HCT116 (cell line): Measurements from ENCODE around the gene FAM221B. TPM values are rescaled to one million over a fixed set of nuclear protein-coding genes. Genes with fewer than 3 reads are reported as not detected.

Experiments
- ATAC-seq: fragments of 200-7000 bp; cut with Tn5 transposase; 2 replicates; pipeline ENCODE4 v1.9.1; 2020; ENCODE audit warnings: mild to moderate bottlenecking, moderate library complexity
- BruUV-seq: library from RNA; stranded (reverse); fragments of 400-500 nt; replicated peaks from 2 replicates; lab custom pipeline; 2021; lab: Mats Ljungman, UMichigan
- CTCF ChIA-PET: fragments of 300-600 bp; sonication (Branson Sonifier 250); formaldehyde crosslinking; loops from one replicate; lab custom pipeline; 2021; ENCODE audit warnings: antibody characterized with exemption; lab: Charles Lee
- POLR2A ChIA-PET: fragments of 300-600, 350-600 bp; sonication (Branson Sonifier 250); formaldehyde crosslinking; loops from one replicate; lab custom pipeline; 2021; ENCODE audit warnings: antibody characterized with exemption; lab: Charles Lee
- RAD21 ChIA-PET, 2 experiments: fragments of 300-600 bp; sonication (Branson Sonifier 250); formaldehyde crosslinking; loops; one replicate each; lab custom pipeline; 2023; ENCODE audit warnings: low total read pairs in 2 of 2; ENCODE audit not compliant: uncharacterized antibody in 2 of 2, unreplicated experiment in 2 of 2, low non-redundant PET in 1 of 2; lab: Charles Lee
- DNase-seq: peaks from one replicate; pipeline ENCODE4 v3.0.0-alpha.2; 2010; ENCODE audit warnings: low read depth, low spot score
- H2AFZ ChIP-seq: fragments of 200-600 bp; shearing (Covaris generic), sonication (generic); 2 replicates; pipeline ENCODE4 v1.6.1; 2017; ENCODE audit warnings: low read depth, mixed run types, mixed read lengths, antibody characterized with exemption, low read length; ENCODE audit not compliant: poor library complexity, severe bottlenecking
- H3K27ac ChIP-seq: 2 replicates; pipeline ENCODE4 v1.5.1; 2012; ENCODE audit warnings: low read depth, low read length
- H3K27me3 ChIP-seq: fragments of 200-600 bp; sonication (generic); 2 replicates; pipeline ENCODE4 v1.6.1; 2016; ENCODE audit warnings: mixed run types, low read length, mixed read lengths; ENCODE audit not compliant: insufficient read depth
- H3K36me3 ChIP-seq, 2 experiments: fragments of 200-500 bp in 1 of 2; fragments of 200-600 bp in 1 of 2; sonication (Bioruptor generic) in 1 of 2; sonication (generic) in 1 of 2; 2 replicates each; pipeline versions ENCODE4 v1.5.1 to v1.6.1; 2014 to 2016; ENCODE audit warnings: low read length in 2 of 2, inconsistent platforms in 1 of 2, mixed read lengths in 1 of 2, mixed run types in 1 of 2; ENCODE audit not compliant: insufficient read depth in 2 of 2, control insufficient read depth in 1 of 2
- H3K4me1 ChIP-seq, 2 experiments: fragments of 200-600 bp in 1 of 2; sonication (generic) in 1 of 2; 2 replicates each; pipeline versions ENCODE4 v1.5.1 to v1.6.1; 2012 to 2017; ENCODE audit warnings: low read length in 2 of 2, inconsistent platforms in 1 of 2, mild to moderate bottlenecking in 1 of 2, mixed read lengths in 1 of 2, mixed run types in 1 of 2, moderate library complexity in 1 of 2; ENCODE audit not compliant: insufficient read depth in 2 of 2, control insufficient read depth in 1 of 2
- H3K4me2 ChIP-seq: fragments of 200-600 bp; sonication (generic); 2 replicates; pipeline ENCODE4 v1.6.1; 2017; ENCODE audit warnings: mixed run types, low read length, mixed read lengths
- H3K4me3 ChIP-seq, 2 experiments: fragments of 200-600 bp in 1 of 2; sonication (generic) in 1 of 2; replicated peaks in 1 of 2; 2 replicates each; pipeline ENCODE4 v1.5.1; 2011 to 2016; ENCODE audit warnings: low read length in 2 of 2, control low read depth in 1 of 2, low read depth in 1 of 2, mild to moderate bottlenecking in 1 of 2, mixed read lengths in 1 of 2, mixed run types in 1 of 2
- H3K79me2 ChIP-seq: fragments of 200-600 bp; sonication (generic); 2 replicates; pipeline ENCODE4 v1.6.1; 2017; ENCODE audit warnings: mild to moderate bottlenecking, mixed run types, low read length, moderate library complexity, mixed read lengths; ENCODE audit not compliant: insufficient read depth
- H3K9ac ChIP-seq: fragments of 200-600 bp; sonication (generic); 2 replicates; pipeline ENCODE4 v1.6.1; 2016; ENCODE audit warnings: low read length, mixed read lengths
- H3K9me2 ChIP-seq: fragments of 200-600 bp; sonication (generic), shearing (Covaris generic); 2 replicates; pipeline ENCODE4 v1.6.1; 2017; ENCODE audit warnings: mixed run types, mild to moderate bottlenecking, moderate library complexity; ENCODE audit not compliant: insufficient read depth
- H3K9me3 ChIP-seq, 2 experiments: fragments of 200-500 bp in 1 of 2; fragments of 200-600 bp in 1 of 2; sonication (Bioruptor generic) in 1 of 2; sonication (generic) in 1 of 2; 2 replicates each; pipeline ENCODE4 v1.6.1; 2014 to 2017; ENCODE audit warnings: low read length in 2 of 2, mixed read lengths in 2 of 2, inconsistent platforms in 1 of 2, low read depth in 1 of 2, mild to moderate bottlenecking in 1 of 2, mixed run types in 1 of 2, moderate library complexity in 1 of 2; ENCODE audit not compliant: control insufficient read depth in 1 of 2, insufficient read depth in 1 of 2
- H4K20me1 ChIP-seq: fragments of 200-600 bp; sonication (generic), shearing (Covaris generic); 2 replicates; pipeline ENCODE4 v1.6.1; 2017; ENCODE audit warnings: mixed run types, mild to moderate bottlenecking, moderate library complexity; ENCODE audit not compliant: insufficient read depth
- ATF3 ChIP-seq: IDR thresholded peaks from 2 replicates; pipeline ENCODE4 v1.6.1; 2012
- CBX3 ChIP-seq: IDR thresholded peaks from 2 replicates; pipeline ENCODE4 v1.6.1; 2012; ENCODE audit warnings: low read depth
- CTCF ChIP-seq, 3 experiments: fragments of 200-600 bp in 1 of 3; sonication (generic) in 1 of 3; IDR thresholded peaks in 2 of 3; conservative IDR thresholded peaks in 1 of 3; 2 replicates each; pipeline ENCODE4 v1.5.1; 2012 to 2017; ENCODE audit warnings: low read depth in 2 of 3, low read length in 2 of 3, antibody characterized with exemption in 1 of 3, borderline replicate concordance in 1 of 3, control low read depth in 1 of 3, mild to moderate bottlenecking in 1 of 3, mixed read lengths in 1 of 3, mixed run types in 1 of 3, moderate library complexity in 1 of 3; ENCODE audit not compliant: insufficient read depth in 1 of 3
- EGR1 ChIP-seq: IDR thresholded peaks from 2 replicates; pipeline ENCODE4 v1.6.1; 2012; ENCODE audit warnings: low read depth
- ELF1 ChIP-seq: IDR thresholded peaks from 2 replicates; pipeline ENCODE4 v1.6.1; 2012; ENCODE audit warnings: low read depth, borderline replicate concordance
- EZH2 ChIP-seq: fragments of 200-600 bp; sonication (generic); IDR thresholded peaks from 2 replicates; pipeline ENCODE4 v1.6.1; 2017; ENCODE audit warnings: antibody characterized with exemption, mixed run types
- EZH2phosphoT487 ChIP-seq: fragments of 200-600 bp; IDR thresholded peaks from 2 replicates; pipeline ENCODE4 v1.6.1; 2018; ENCODE audit warnings: antibody characterized with exemption, borderline replicate concordance
- JUND ChIP-seq: IDR thresholded peaks from 2 replicates; pipeline ENCODE4 v1.6.1; 2012
- MAX ChIP-seq: IDR thresholded peaks from 2 replicates; pipeline ENCODE4 v1.6.1; 2012
- POLR2A ChIP-seq: IDR thresholded peaks from 2 replicates; pipeline ENCODE4 v1.7.0; 2011; ENCODE audit warnings: borderline replicate concordance; ENCODE audit not compliant: insufficient read depth, insufficient read length; ENCODE audit errors: extremely low read depth
- POLR2AphosphoS5 ChIP-seq: IDR thresholded peaks from 2 replicates; pipeline ENCODE4 v1.6.1; 2011; ENCODE audit warnings: mild to moderate bottlenecking, low read depth, low read length, moderate library complexity
- RAD21 ChIP-seq: IDR thresholded peaks from 2 replicates; pipeline ENCODE4 v1.6.1; 2012; ENCODE audit warnings: low read depth, mild to moderate bottlenecking
- REST ChIP-seq: IDR thresholded peaks from 2 replicates; pipeline ENCODE4 v1.6.1; 2012; ENCODE audit warnings: low read depth
- SIN3A ChIP-seq: IDR thresholded peaks from 2 replicates; pipeline ENCODE4 v1.6.1; 2012; ENCODE audit warnings: low read depth
- SRF ChIP-seq: IDR thresholded peaks from 2 replicates; pipeline ENCODE4 v1.6.1; 2012; ENCODE audit warnings: low read depth
- YY1 ChIP-seq: IDR thresholded peaks from 2 replicates; pipeline ENCODE4 v1.6.1; 2011; ENCODE audit warnings: low read length, low read depth, moderate library complexity, mild to moderate bottlenecking; ENCODE audit not compliant: insufficient replicate concordance; ENCODE audit errors: extremely low read depth
- ZNF274 ChIP-seq: fragments of 200-500 bp; sonication (Bioruptor generic); IDR thresholded peaks from 2 replicates; pipeline ENCODE4 v1.6.1; 2014; ENCODE audit warnings: mild to moderate bottlenecking, low read depth, low read length, inconsistent platforms
- intact Hi-C: fragments of 100-400 bp; cut with micrococcal nuclease; formaldehyde crosslinking; loops from 2 replicates; pipeline ENCODE4 v1.10.0; 2022
- total RNA-seq: library from RNA; stranded (reverse); gene quantifications from one replicate; pipeline ENCODE4 v1.2.1, GENCODE V29; 2021; ENCODE audit not compliant: unreplicated experiment

FAM221B gene
- total RNA-seq, 1 experiment from 2014 or later = not detected

GRCh38 chr9:35808433-35808832, 20.1 kb downstream of the FAM221B start:
- Histone ChIP-seq H3K27me3 (no peaks in the 10 kb centered on the region), H3K79me2 (no peaks in the 10 kb centered on the region), H3K9me2 (no peaks in the 10 kb centered on the region), H3K4me3 (no peak overlapping the region), H4K20me1 (no peaks in the 10 kb centered on the region), H3K36me3 (peaks cover 0 to 3% of the 10 kb centered on the region in 2 experiments; a peak in 2 of 4 replicates), H3K27ac (no peak overlapping the region), H3K9ac (no peak overlapping the region), H3K9me3 (no peaks in the 10 kb centered on the region), H3K4me1 (peaks cover 2 to 3% of the 10 kb centered on the region in 2 experiments; a peak in 3 of 4 replicates), H3K4me2 (no peak overlapping the region), H2AFZ (no peak overlapping the region)
- POLR2A ChIA-PET = interaction anchor here (1.1 kb wide), 1 partner anchor 10 kb away, joined by 4 read pairs; no protein-coding TSS in a partner anchor
- no peak for TF ChIP-seq REST
- TF ChIP-seq YY1 = no peak
- TF ChIP-seq CBX3 = no peak
- no peak for TF ChIP-seq EZH2
- no peak for TF ChIP-seq SIN3A
- no peak for TF ChIP-seq POLR2AphosphoS5
- TF ChIP-seq EGR1 = no peak
- TF ChIP-seq SRF = no peak
- no peak for TF ChIP-seq ZNF274
- TF ChIP-seq POLR2A = no peak
- TF ChIP-seq EZH2phosphoT487 = no peak
- no peak for TF ChIP-seq ATF3
- TF ChIP-seq ELF1 = no peak
- TF ChIP-seq RAD21 = no peak
- no peak for TF ChIP-seq JUND
- no peak for TF ChIP-seq MAX
- TF ChIP-seq CTCF (IDR thresholded peaks at IDR 0.05 in 2 of 3, conservative IDR thresholded peaks at IDR 0.05 in 1 of 3; ENCODE audit: borderline replicate concordance in 1 of 3, insufficient read depth in 1 of 3, low read depth in 2 of 3, low read length in 2 of 3) = no peak
- intact Hi-C loops = no loop called here
- no TSS peak for BruUV-seq
- CTCF ChIA-PET = no interaction called here
- ATAC-seq = no peak
- DNase-seq = no peak
- RAD21 ChIA-PET = no interaction called here
